Liver (tissue), 9 donors: ENCODE data around the gene TRIM26. TPM values are rescaled to one million over a fixed set of nuclear protein-coding genes. Genes with fewer than 3 reads are reported as not detected.

Source experiments
- DNase-seq: peaks from one replicate; pipeline ENCODE4 v3.0.0-alpha.2; 2017; ENCODE audit warnings: low spot score
- H3K27ac ChIP-seq, 2 donors: one replicate each; pipeline ENCODE4 v1.7.0; 2013; ENCODE audit warnings: inconsistent platforms in 2 of 2, low read length in 2 of 2, control low read depth in 1 of 2, low read depth in 1 of 2, mild to moderate bottlenecking in 1 of 2
- H3K27me3 ChIP-seq, 4 donors: one replicate each; pipeline versions ENCODE4 v1.6.1 to v1.7.0; 2013; ENCODE audit warnings: low read length in 3 of 4, inconsistent platforms in 1 of 4, mild to moderate bottlenecking in 1 of 4, moderate library complexity in 1 of 4; ENCODE audit not compliant: control insufficient read depth in 4 of 4, insufficient read depth in 4 of 4
- H3K36me3 ChIP-seq, 4 donors: one replicate each; pipeline versions ENCODE4 v1.6.1 to v1.7.0; 2013; ENCODE audit warnings: low read length in 3 of 4, mild to moderate bottlenecking in 3 of 4, low read depth in 1 of 4, moderate library complexity in 1 of 4; ENCODE audit not compliant: control insufficient read depth in 4 of 4, insufficient read depth in 3 of 4
- H3K4me1 ChIP-seq, 4 donors: one replicate each; pipeline versions ENCODE4 v1.6.1 to v1.7.0; 2013; ENCODE audit warnings: low read length in 3 of 4, mild to moderate bottlenecking in 3 of 4, moderate library complexity in 1 of 4; ENCODE audit not compliant: control insufficient read depth in 4 of 4, insufficient read depth in 4 of 4
- H3K4me3 ChIP-seq, 3 donors: one replicate each; pipeline versions ENCODE4 v1.6.1 to v1.7.0; 2013; ENCODE audit warnings: low read length in 3 of 3, control low read depth in 1 of 3, low read depth in 1 of 3, mild to moderate bottlenecking in 1 of 3
- H3K9ac ChIP-seq, 2 donors: one replicate each; pipeline ENCODE4 v1.7.0; 2013; ENCODE audit warnings: low read length in 2 of 2, mild to moderate bottlenecking in 2 of 2, moderate library complexity in 2 of 2, control low read depth in 1 of 2, low read depth in 1 of 2
- H3K9me3 ChIP-seq, 4 donors: one replicate each; pipeline versions ENCODE4 v1.6.1 to v1.7.0; 2013; ENCODE audit warnings: low read length in 3 of 4; ENCODE audit not compliant: control insufficient read depth in 4 of 4
- CTCF ChIP-seq: fragments of 150-350 bp; IDR thresholded peaks from 2 replicates; pipeline ENCODE4 v1.5.1; 2017; ENCODE audit warnings: improper control_type of control experiment, low read depth, low read length; ENCODE audit not compliant: missing input control
- FOXA1 ChIP-seq: IDR thresholded peaks from 2 replicates; pipeline ENCODE4 v1.6.1; 2016; ENCODE audit warnings: antibody characterized with exemption
- GABPA ChIP-seq, 2 donors: IDR thresholded peaks in 1 of 2; conservative IDR thresholded peaks in 1 of 2; 2 replicates each; pipeline ENCODE4 v1.6.1; 2016; ENCODE audit warnings: antibody characterized with exemption in 2 of 2, mild to moderate bottlenecking in 1 of 2, moderate library complexity in 1 of 2
- HNF4A ChIP-seq, 2 donors: conservative IDR thresholded peaks; 2 replicates each; pipeline ENCODE4 v1.6.1; 2016; ENCODE audit warnings: antibody characterized with exemption in 2 of 2, mild to moderate bottlenecking in 2 of 2
- MAX ChIP-seq: IDR thresholded peaks from 2 replicates; pipeline ENCODE4 v1.6.1; 2016; ENCODE audit warnings: antibody characterized with exemption
- REST ChIP-seq: IDR thresholded peaks from 2 replicates; pipeline ENCODE4 v1.6.1; 2016; ENCODE audit warnings: antibody characterized with exemption, mild to moderate bottlenecking
- RXRA ChIP-seq, 2 donors: IDR thresholded peaks; 2 replicates each; pipeline ENCODE4 v1.6.1; 2017 to 2018; ENCODE audit warnings: antibody characterized with exemption in 2 of 2, mild to moderate bottlenecking in 1 of 2
- ZBTB33 ChIP-seq: IDR thresholded peaks from 2 replicates; pipeline ENCODE4 v1.6.1; 2016; ENCODE audit warnings: antibody characterized with exemption
- WGBS: extraction: QIAGEN DNeasy Blood & Tissue Kit; methylation state at CpG from one replicate; pipeline ENCODE4 v1.1.7; 2013; 5-methylcytosine and 5-hydroxymethylcytosine counted together
- polyA plus RNA-seq, 2 donors: library from polyadenylated mRNA; stranded (reverse) in 1 of 2; unstranded in 1 of 2; fragments of 200-250 nt in 1 of 2; fragments of >200 nt in 1 of 2; fragmentation: Nextera tagmentation in 1 of 2; extraction: Ambion mirVana in 1 of 2; gene quantifications; one replicate each; pipeline versions ENCODE4 v1.2.1 to v1.2.3, GENCODE V29; 2013 to 2015
- total RNA-seq, 2 donors: library from RNA; depleted of rRNA; stranded (reverse); fragments of >200 nt; gene quantifications; one replicate each; pipeline ENCODE4 v1.2.3, GENCODE V29; 2014
- donor health status: healthy.
- donor health status: healthy.
- donor health status: healthy.
- donor health status: healthy.
- donor health status: healthy.

The TRIM26 gene
- total and polyA plus RNA-seq, 4 donors: 14.9 to 50.1 (median 23.9) TPM

- TF ChIP-seq REST: no peak
- Histone ChIP-seq H3K9me3 (no peaks in the 10 kb centered on the region), H3K4me1 (no peaks in the 10 kb centered on the region), H3K27me3 (no peaks in the 10 kb centered on the region), H3K9ac (no peak overlapping the region), H3K36me3 (peaks cover 12 to 43% (median 39%) of the 10 kb centered on the region in 4 donors), H3K27ac (no peak overlapping the region), H3K4me3 (no peak overlapping the region)
- WGBS: 89% methylated on average over 5 of the region's 5 CpGs
- DNase-seq: no peak
Measured at GRCh38 chr6:30184417-30185031, 28.7 kb downstream of the TRIM26 start.

- H3K27me3 ChIP-seq: no peaks in the 10 kb centered on the region
- H3K9ac ChIP-seq: no peak overlapping the region
- 89% methylated on average over 1 of the region's 1 CpG for WGBS
- TF ChIP-seq GABPA (IDR thresholded peaks at IDR 0.05 in 1 of 2, conservative IDR thresholded peaks at IDR 0.05 in 1 of 2) (no peak), CTCF (no peak), FOXA1 (no peak), ZBTB33 (no peak), MAX (no peak), RXRA (IDR thresholded peaks at IDR 0.05) (no peak)
- H3K36me3 ChIP-seq: peaks cover 1 to 7% (median 4%) of the 10 kb centered on the region in 4 donors
- H3K4me1 ChIP-seq: no peaks in the 10 kb centered on the region
- H3K9me3 ChIP-seq: no peaks in the 10 kb centered on the region
- DNase-seq: no peak
- H3K4me3 ChIP-seq: no peak overlapping the region
- no peak overlapping the region for H3K27ac ChIP-seq
Measured at GRCh38 chr6:30180145-30180544, 33.1 kb downstream of the TRIM26 start.

- 33% methylated on average over 1 of the region's 1 CpG for WGBS
- Histone ChIP-seq H3K4me1 (no peaks in the 10 kb centered on the region), H3K4me3 (no peak overlapping the region), H3K36me3 (no peaks in the 10 kb centered on the region), H3K9me3 (no peaks in the 10 kb centered on the region), H3K27ac (no peak overlapping the region), H3K9ac (no peak overlapping the region), H3K27me3 (no peaks in the 10 kb centered on the region)
- no peak for DNase-seq
- TF ChIP-seq REST (no peak), HNF4A (conservative IDR thresholded peaks at IDR 0.05) (peak; percentile 61 to 74)
Measured at GRCh38 chr6:30178837-30179236, 34.4 kb downstream of the TRIM26 start.
